ENCODE measurements around the gene CDH4.

Gene CDH4

DNA sequence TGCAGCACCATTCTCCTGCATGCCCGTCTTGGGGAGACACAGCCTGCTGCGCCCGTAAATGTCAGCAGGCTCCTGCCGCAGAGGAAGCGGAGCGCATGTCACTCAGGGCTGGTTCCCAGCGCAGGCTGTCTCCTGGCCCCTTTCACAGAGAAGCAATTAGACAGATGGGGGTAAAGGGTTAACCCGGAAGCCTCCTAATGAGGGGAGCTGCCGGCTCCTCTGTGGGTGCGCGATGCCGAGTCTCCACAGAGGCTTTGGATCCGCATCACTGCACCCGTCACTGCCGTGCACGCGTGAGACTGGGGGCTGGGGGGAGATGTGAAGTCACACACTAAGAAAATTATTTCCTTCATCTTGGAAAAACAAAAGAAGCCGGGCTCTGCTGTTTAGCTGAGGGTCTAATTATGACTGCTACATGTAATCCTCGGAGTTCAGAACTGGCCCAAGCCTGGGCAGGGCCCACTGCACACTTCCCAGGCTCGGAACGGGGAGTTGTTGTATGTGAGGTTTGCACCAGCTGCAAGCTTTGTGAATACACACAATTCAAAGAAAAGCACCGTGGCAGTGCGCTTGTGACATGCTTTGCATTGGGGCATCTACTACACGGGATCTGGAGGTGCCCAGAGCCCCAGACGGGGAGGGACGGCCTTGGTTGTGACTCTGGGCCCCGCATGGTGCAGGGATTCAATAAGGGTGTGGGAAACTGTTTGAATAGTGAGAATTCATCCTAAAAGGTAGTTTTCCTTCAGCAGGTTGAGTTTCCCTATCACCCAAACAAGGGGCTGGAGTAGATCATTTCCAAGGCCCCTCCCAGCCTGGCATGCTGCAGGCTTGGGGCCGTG, 482.1 kb downstream of the CDH4 start:
- POLR2A ChIA-PET = no interaction called here
- no peaks in the 10 kb centered on the region for H3K9me3 ChIP-seq (ENCODE audit: control insufficient read depth, insufficient read depth, low read depth, low read length)
- no peak overlapping the region for H3K27ac ChIP-seq (ENCODE audit: extremely low read depth, low read depth, low read length)
- CTCF ChIA-PET = no interaction called here
- H3K4me1 ChIP-seq (ENCODE audit: control insufficient read depth, insufficient read depth, low read length) = no peaks in the 10 kb centered on the region
- TF ChIP-seq ZNF138 (tag by site-specific recombination; IDR thresholded peaks at IDR 0.05; ENCODE audit: borderline replicate concordance) (no peak), ZNF266 (tag by site-specific recombination; IDR thresholded peaks at IDR 0.05; ENCODE audit: low read depth) (no peak), ZNF792 (tag by site-specific recombination; IDR thresholded peaks at IDR 0.05) (no peak), ZSCAN30 (tag by site-specific recombination; IDR thresholded peaks at IDR 0.05) (no peak), ZNF670 (tag by site-specific recombination; IDR thresholded peaks at IDR 0.05; ENCODE audit: low read depth) (no peak), ZNF341 (tag by site-specific recombination; IDR thresholded peaks at IDR 0.05; ENCODE audit: low read depth) (no peak), ZNF768 (tag by site-specific recombination; IDR thresholded peaks at IDR 0.05) (no peak), TCF7L2 (IDR thresholded peaks at IDR 0.05; ENCODE audit: borderline replicate concordance, low read depth, low read length) (no peak)
- TF ChIP-seq, protein P1, sequence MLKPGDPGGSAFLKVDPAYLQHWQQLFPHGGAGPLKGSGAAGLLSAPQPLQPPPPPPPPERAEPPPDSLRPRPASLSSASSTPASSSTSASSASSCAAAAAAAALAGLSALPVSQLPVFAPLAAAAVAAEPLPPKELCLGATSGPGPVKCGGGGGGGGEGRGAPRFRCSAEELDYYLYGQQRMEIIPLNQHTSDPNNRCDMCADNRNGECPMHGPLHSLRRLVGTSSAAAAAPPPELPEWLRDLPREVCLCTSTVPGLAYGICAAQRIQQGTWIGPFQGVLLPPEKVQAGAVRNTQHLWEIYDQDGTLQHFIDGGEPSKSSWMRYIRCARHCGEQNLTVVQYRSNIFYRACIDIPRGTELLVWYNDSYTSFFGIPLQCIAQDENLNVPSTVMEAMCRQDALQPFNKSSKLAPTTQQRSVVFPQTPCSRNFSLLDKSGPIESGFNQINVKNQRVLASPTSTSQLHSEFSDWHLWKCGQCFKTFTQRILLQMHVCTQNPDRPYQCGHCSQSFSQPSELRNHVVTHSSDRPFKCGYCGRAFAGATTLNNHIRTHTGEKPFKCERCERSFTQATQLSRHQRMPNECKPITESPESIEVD (tag by site-specific recombination; IDR thresholded peaks at IDR 0.05) = no peak
- TF ChIP-seq, protein P2, sequence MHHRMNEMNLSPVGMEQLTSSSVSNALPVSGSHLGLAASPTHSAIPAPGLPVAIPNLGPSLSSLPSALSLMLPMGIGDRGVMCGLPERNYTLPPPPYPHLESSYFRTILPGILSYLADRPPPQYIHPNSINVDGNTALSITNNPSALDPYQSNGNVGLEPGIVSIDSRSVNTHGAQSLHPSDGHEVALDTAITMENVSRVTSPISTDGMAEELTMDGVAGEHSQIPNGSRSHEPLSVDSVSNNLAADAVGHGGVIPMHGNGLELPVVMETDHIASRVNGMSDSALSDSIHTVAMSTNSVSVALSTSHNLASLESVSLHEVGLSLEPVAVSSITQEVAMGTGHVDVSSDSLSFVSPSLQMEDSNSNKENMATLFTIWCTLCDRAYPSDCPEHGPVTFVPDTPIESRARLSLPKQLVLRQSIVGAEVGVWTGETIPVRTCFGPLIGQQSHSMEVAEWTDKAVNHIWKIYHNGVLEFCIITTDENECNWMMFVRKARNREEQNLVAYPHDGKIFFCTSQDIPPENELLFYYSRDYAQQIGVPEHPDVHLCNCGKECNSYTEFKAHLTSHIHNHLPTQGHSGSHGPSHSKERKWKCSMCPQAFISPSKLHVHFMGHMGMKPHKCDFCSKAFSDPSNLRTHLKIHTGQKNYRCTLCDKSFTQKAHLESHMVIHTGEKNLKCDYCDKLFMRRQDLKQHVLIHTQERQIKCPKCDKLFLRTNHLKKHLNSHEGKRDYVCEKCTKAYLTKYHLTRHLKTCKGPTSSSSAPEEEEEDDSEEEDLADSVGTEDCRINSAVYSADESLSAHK (tag by site-specific recombination; IDR thresholded peaks at IDR 0.05) = no peak
- H3K36me3 ChIP-seq (ENCODE audit: control insufficient read depth in 2 of 2, insufficient read depth in 1 of 2, low read length in 2 of 2) = no peaks in the 10 kb centered on the region
- no peak overlapping the region for H3K4me3 ChIP-seq (ENCODE audit: low read depth, low read length)

- TF ChIP-seq ZNF830 (tag by site-specific recombination; IDR thresholded peaks at IDR 0.05; ENCODE audit: low read depth) (no peak), ZNF791 (tag by site-specific recombination; IDR thresholded peaks at IDR 0.05) (no peak), ZNF558 (tag by site-specific recombination; IDR thresholded peaks at IDR 0.05) (no peak), ZFP37 (tag by site-specific recombination; IDR thresholded peaks at IDR 0.05) (no peak), ZNF555 (tag by site-specific recombination; conservative IDR thresholded peaks at IDR 0.05) (no peak)
- ChIA-PET CTCF (no interaction called here), POLR2A (no interaction called here)
These were observed 482.9 kb downstream of the CDH4 start for GRCh38 chr20:61734733-61735502.

GRCh38 chr20:61735503-61735785, 483.4 kb downstream of the CDH4 start:
- H3K9me3 ChIP-seq (ENCODE audit: control insufficient read depth, insufficient read depth, low read depth, low read length) = no peaks in the 10 kb centered on the region
- ChIA-PET CTCF (no interaction called here), POLR2A (no interaction called here)
- TF ChIP-seq ZFHX2 (tag by site-specific recombination; conservative IDR thresholded peaks at IDR 0.05) (no peak), ZNF211 (tag by site-specific recombination; IDR thresholded peaks at IDR 0.05; ENCODE audit: low read depth) (no peak), KLF1 (tag by site-specific recombination; IDR thresholded peaks at IDR 0.05) (no peak), ZIC2 (tag by site-specific recombination; IDR thresholded peaks at IDR 0.05) (no peak), ZNF48 (tag by site-specific recombination; IDR thresholded peaks at IDR 0.05) (no peak), ZNF549 (tag by site-specific recombination; IDR thresholded peaks at IDR 0.05) (no peak), SALL2 (tag by site-specific recombination; IDR thresholded peaks at IDR 0.05; ENCODE audit: borderline replicate concordance) (no peak), ZNF449 (tag by site-specific recombination; IDR thresholded peaks at IDR 0.05) (no peak), ZNF473 (tag by site-specific recombination; IDR thresholded peaks at IDR 0.05) (no peak), TRIM28 (IDR thresholded peaks at IDR 0.05; ENCODE audit: borderline replicate concordance, low read length) (no peak), BCL11B (tag by site-specific recombination; IDR thresholded peaks at IDR 0.05; ENCODE audit: low read depth) (no peak), ZNF600 (tag by site-specific recombination; IDR thresholded peaks at IDR 0.05) (no peak)

More at GRCh38 chr20:61734733-61735502, 482.9 kb downstream of the CDH4 start:
- H3K9me3 ChIP-seq (ENCODE audit: control insufficient read depth, insufficient read depth, low read depth, low read length) = no peaks in the 10 kb centered on the region
- H3K27ac ChIP-seq (ENCODE audit: extremely low read depth, low read depth, low read length) = no peak overlapping the region
- H3K36me3 ChIP-seq (ENCODE audit: control insufficient read depth in 2 of 2, insufficient read depth in 1 of 2, low read length in 2 of 2) = no peaks in the 10 kb centered on the region
- H3K4me1 ChIP-seq (ENCODE audit: control insufficient read depth, insufficient read depth, low read length) = no peaks in the 10 kb centered on the region
- H3K4me3 ChIP-seq (ENCODE audit: low read depth, low read length) = no peak overlapping the region

More at GRCh38 chr20:61735503-61735785, 483.4 kb downstream of the CDH4 start:
- no peak overlapping the region for H3K27ac ChIP-seq (ENCODE audit: extremely low read depth, low read depth, low read length)
- no peaks in the 10 kb centered on the region for H3K4me1 ChIP-seq (ENCODE audit: control insufficient read depth, insufficient read depth, low read length)
- no peaks in the 10 kb centered on the region for H3K36me3 ChIP-seq (ENCODE audit: control insufficient read depth in 2 of 2, insufficient read depth in 1 of 2, low read length in 2 of 2)
- H3K4me3 ChIP-seq (ENCODE audit: low read depth, low read length) = no peak overlapping the region
